ENCODE results near the gene LEFTY2.
"Not testable (repeated sequence)": the region's sequence is repeated elsewhere in the genome, so short reads cannot be mapped to it uniquely, and the experiment has no call there.

- TF ChIP-seq CTCF, EZH2 (IDR thresholded peaks at IDR 0.05): not testable (repeated sequence)
Observed at GRCh38 chr1:225939939-225940310, 1.1 kb downstream of the LEFTY2 start.

Data from neural progenitor cell (in vitro differentiated cells).